HG03095 (cell line): ENCODE data around the gene KIAA1586.

Experiments used
- ATAC-seq: cut with Tn5 transposase; IDR thresholded peaks from one replicate; pipeline ENCODE4 v1.9.1; 2021; ENCODE audit warnings: moderate library complexity; ENCODE audit not compliant: unreplicated experiment

Gene KIAA1586

GRCh38 chr6:57102976-57103375 is 56.5 kb downstream of the KIAA1586 start:
- ATAC-seq, result no peak

DNA sequence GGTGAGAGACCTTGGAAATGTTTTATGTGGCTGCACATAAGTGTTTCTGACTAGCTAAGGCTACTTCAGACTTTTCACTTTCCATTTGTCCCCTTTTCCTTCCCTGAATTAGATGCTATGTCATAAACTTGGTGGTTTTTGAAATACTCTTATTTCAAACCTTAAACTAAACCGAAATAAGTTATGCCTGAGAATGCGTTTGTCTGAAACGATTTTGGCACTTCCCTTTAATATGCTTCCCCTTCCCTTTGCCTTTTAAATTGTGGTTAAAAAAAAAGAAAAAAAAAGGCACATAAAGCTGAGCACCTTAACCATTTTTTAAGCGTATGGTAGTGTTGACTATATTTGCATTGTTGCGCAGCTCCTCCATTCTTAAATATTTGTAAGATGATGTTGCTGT is 57.8 kb downstream of the KIAA1586 start:
- no peak for ATAC-seq
